NT2/D1 (cell line): ENCODE data around the gene SET.

Experiments used
- SUZ12 ChIP-seq: IDR thresholded peaks from 2 replicates; pipeline ENCODE4 v1.6.1; 2011; ENCODE audit not compliant: insufficient read length, insufficient read depth; ENCODE audit errors: extremely low read depth
- YY1 ChIP-seq: IDR thresholded peaks from 2 replicates; pipeline ENCODE4 v1.6.1; 2011; ENCODE audit not compliant: insufficient read length, insufficient read depth

DNA sequence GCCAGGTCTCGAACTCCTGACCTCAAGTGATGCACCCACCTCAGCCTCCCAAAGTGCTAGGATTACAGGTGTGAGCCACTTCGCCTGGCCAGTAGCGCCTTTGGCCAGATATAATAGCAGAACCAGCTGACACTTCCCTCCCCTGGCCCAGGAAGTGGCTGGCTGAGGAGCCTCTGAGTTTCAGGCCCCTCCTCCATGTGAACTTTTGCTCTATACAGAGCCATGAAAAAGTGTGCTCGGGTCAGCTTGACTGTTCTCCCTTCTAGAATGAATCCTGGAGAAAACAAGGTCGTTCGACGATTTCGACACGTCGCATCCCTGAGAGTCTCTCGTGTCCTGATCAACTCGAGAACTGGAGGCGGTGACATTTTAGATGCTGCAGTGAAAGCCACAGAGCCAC, 43.6 kb downstream of the SET start:
- TF ChIP-seq SUZ12, result no peak
- TF ChIP-seq YY1, result no peak
